Right lobe of liver (tissue), 6 donors: ENCODE data around the gene GPC5. TPM values are rescaled to one million over a fixed set of nuclear protein-coding genes. Genes with fewer than 3 reads are reported as not detected.

Experiments used
- ATAC-seq, 4 donors: fragments of 200-7000 bp; cut with Tn5 transposase; one replicate each; pipeline ENCODE4 v1.9.1; 2020; ENCODE audit warnings: mild to moderate bottlenecking in 4 of 4, moderate library complexity in 4 of 4
- DNase-seq, 3 donors: peaks; one replicate each; pipeline ENCODE4 v3.0.0-alpha.2; 2020
- H3K27ac ChIP-seq, 3 donors: fragments of 200-600 bp; one replicate each; pipeline ENCODE4 v1.8.0; 2022
- H3K27me3 ChIP-seq, 2 donors: fragments of 200-600 bp; one replicate each; pipeline ENCODE4 v1.8.0; 2022
- H3K36me3 ChIP-seq, 4 donors: fragments of 200-600 bp; sonication (generic) in 1 of 4; one replicate each; pipeline versions ENCODE4 v1.5.1 to v1.8.0; 2017 to 2022; ENCODE audit warnings: control low read depth in 1 of 4
- H3K4me1 ChIP-seq, 4 donors: fragments of 200-600 bp; sonication (generic) in 1 of 4; one replicate each; pipeline versions ENCODE4 v1.5.1 to v1.8.0; 2017 to 2022; ENCODE audit warnings: control low read depth in 1 of 4
- H3K4me3 ChIP-seq, 3 donors: fragments of 200-600 bp; one replicate each; pipeline ENCODE4 v1.8.0; 2022
- H3K9me3 ChIP-seq, 4 donors: fragments of 200-600 bp; sonication (generic) in 1 of 4; one replicate each; pipeline versions ENCODE4 v1.5.1 to v1.8.0; 2017 to 2022; ENCODE audit warnings: control low read depth in 1 of 4
- CTCF ChIP-seq, 4 donors: fragments of 200-600 bp in 3 of 4; fragments of 450-650 bp in 1 of 4; IDR thresholded peaks; one replicate each; pipeline versions ENCODE4 v1.5.1 to v1.8.0; 2016 to 2022; ENCODE audit warnings: antibody characterized with exemption in 4 of 4, mild to moderate bottlenecking in 2 of 4
- POLR2A ChIP-seq: fragments of 450-650 bp; IDR thresholded peaks from one replicate; pipeline ENCODE4 v1.6.1; 2017; ENCODE audit warnings: antibody characterized with exemption, mild to moderate bottlenecking
- WGBS: methylation state at CpG from one replicate; pipeline ENCODE4 v1.1.6; 2018; ENCODE audit warnings: low coverage, low lambda C conversion rate; ENCODE audit not compliant: insufficient coverage; ENCODE audit errors: missing lambda C conversion rate; 5-methylcytosine and 5-hydroxymethylcytosine counted together
- intact Hi-C, 2 donors: fragments of 100-400 bp; cut with DNase I; formaldehyde crosslinking; loops; one replicate each; pipeline versions ENCODE4 v1.11.2 to v1.14.1; 2022
- total RNA-seq, 6 experiments: library from RNA; depleted of rRNA in 2 of 6; stranded (reverse); fragments of >200 nt in 2 of 6; fragmentation: NEBNext Ultra II Directional in 3 of 6; extraction: Animal tissue kit (Norgen Biotek cat#: 25700) in 3 of 6; gene quantifications; one replicate each; pipeline versions ENCODE4 v1.1.0 to v1.2.4, GENCODE V29; 2016 to 2023
- donor health status: DM: no; HTN: yes; CAD: no.
- donor health status: DM: no; HTN: no; CAD: no.
- donor health status: DM: no; HTN: no; CAD: no.
- donor health status: DM: no; HTN: yes; CAD: no.
- donor health status: DM: no; HTN: yes; CAD: no.

The GPC5 gene
- total RNA-seq, 6 experiments from 2014 or later = 0.12 to 0.99 (median 0.66) TPM

GRCh38 chr13:92807966-92808365 lies 1409.5 kb downstream of the GPC5 start:
- ATAC-seq = no peak
- Histone ChIP-seq H3K4me3 (no peak overlapping the region), H3K9me3 (no peaks in the 10 kb centered on the region), H3K36me3 (no peaks in the 10 kb centered on the region), H3K4me1 (peaks cover 0 to 6% (median 0%) of the 10 kb centered on the region in 4 donors), H3K27ac (no peak overlapping the region), H3K27me3 (no peaks in the 10 kb centered on the region)
- intact Hi-C loops = no loop called here
- WGBS = 79% methylated on average over 2 of the region's 2 CpGs
- DNase-seq = no peak
- TF ChIP-seq POLR2A = no peak
- no peak for TF ChIP-seq CTCF (IDR thresholded peaks at IDR 0.05)

GRCh38 chr13:92821324-92821723 lies 1422.9 kb downstream of the GPC5 start:
- ATAC-seq = peak in 3 of 4 donors; percentile 24 to 53 (median 30)
- H3K4me1 ChIP-seq = no peaks in the 10 kb centered on the region
- no peaks in the 10 kb centered on the region for H3K27me3 ChIP-seq
- no peak overlapping the region for H3K27ac ChIP-seq
- H3K4me3 ChIP-seq = no peak overlapping the region
- intact Hi-C loops = no loop called here
- 44% methylated on average over 2 of the region's 2 CpGs for WGBS
- no peak for TF ChIP-seq CTCF (IDR thresholded peaks at IDR 0.05)
- no peak for TF ChIP-seq POLR2A
- no peak for DNase-seq
- H3K36me3 ChIP-seq = no peaks in the 10 kb centered on the region
- H3K9me3 ChIP-seq = no peaks in the 10 kb centered on the region

DNA sequence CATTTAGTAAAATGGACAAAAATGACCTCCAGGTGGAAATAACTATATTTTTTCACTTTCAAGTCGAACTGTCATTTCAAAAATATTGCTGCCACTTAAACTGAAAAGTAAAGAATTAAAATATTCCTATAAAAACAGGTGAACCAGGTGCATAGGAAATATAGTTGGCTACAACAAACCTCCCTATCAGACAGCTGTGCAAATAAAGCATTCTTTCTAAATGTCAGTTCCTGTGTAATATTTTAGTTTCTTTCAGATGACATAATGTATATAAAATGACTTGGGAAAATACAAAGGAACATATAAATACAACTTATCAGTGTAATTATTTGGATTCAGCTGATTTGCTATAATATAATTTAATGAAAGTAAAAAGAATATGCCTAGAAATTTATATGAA lies 1424.6 kb downstream of the GPC5 start:
- WGBS = 20% methylated on average over 1 of the region's 1 CpG

GRCh38 chr13:92825938-92826596 lies 1427.6 kb downstream of the GPC5 start:
- TF ChIP-seq CTCF (IDR thresholded peaks at IDR 0.05) (no peak), POLR2A (no peak)
- H3K36me3 ChIP-seq = no peaks in the 10 kb centered on the region
- DNase-seq (no peak), ATAC-seq (no peak)
- no peaks in the 10 kb centered on the region for H3K27me3 ChIP-seq
- no peak overlapping the region for H3K27ac ChIP-seq
- no peaks in the 10 kb centered on the region for H3K4me1 ChIP-seq
- 61% methylated on average over 5 of the region's 5 CpGs for WGBS
- no peaks in the 10 kb centered on the region for H3K9me3 ChIP-seq
- intact Hi-C loops = no loop called here
- H3K4me3 ChIP-seq = no peak overlapping the region

More for the DNA sequence above, 1424.6 kb downstream of the GPC5 start:
- no peak overlapping the region for H3K27ac ChIP-seq
- no peak overlapping the region for H3K4me3 ChIP-seq
- intact Hi-C loops = no loop called here
- H3K36me3 ChIP-seq = no peaks in the 10 kb centered on the region
- H3K27me3 ChIP-seq = no peaks in the 10 kb centered on the region
- DNase-seq (no peak), ATAC-seq (no peak)
- H3K4me1 ChIP-seq = no peaks in the 10 kb centered on the region
- TF ChIP-seq POLR2A (no peak), CTCF (IDR thresholded peaks at IDR 0.05) (no peak)
- H3K9me3 ChIP-seq = no peaks in the 10 kb centered on the region
